CD4-positive, alpha-beta T cell (primary cell): ENCODE data around the gene CTCFL. TPM values are rescaled to one million over a fixed set of nuclear protein-coding genes. Genes with fewer than 3 reads are reported as not detected.

Source experiments
- ATAC-seq: fragments of 200-7000 bp; cut with Tn5 transposase; one replicate; pipeline ENCODE4 v1.10.0; 2022; ENCODE audit warnings: mild to moderate bottlenecking; ENCODE audit not compliant: poor library complexity
- CTCF ChIA-PET: fragments of 350-600 bp; sonication (Branson Sonifier 250); formaldehyde crosslinking; loops from one replicate; lab custom pipeline; 2021; ENCODE audit warnings: antibody characterized with exemption, inconsistent platforms; lab: Charles Lee
- POLR2A ChIA-PET: fragments of 350-600 bp; sonication (Branson Sonifier 250); formaldehyde crosslinking; loops from one replicate; lab custom pipeline; 2021; ENCODE audit warnings: antibody characterized with exemption, inconsistent platforms; lab: Charles Lee
- DNase-seq, 14 experiments: peaks; one replicate each; pipeline ENCODE4 v3.0.0-alpha.2; 2013 to 2020; ENCODE audit warnings: mixed read lengths in 2 of 14
- H3K27ac ChIP-seq, 2 donors: one replicate each; pipeline versions ENCODE4 v1.5.1 to v1.7.0; 2013; ENCODE audit warnings: low read length in 2 of 2, low read depth in 1 of 2, mild to moderate bottlenecking in 1 of 2
- H3K27me3 ChIP-seq, 2 experiments: 1 replicate in 1 of 2; 2 replicates in 1 of 2; pipeline versions ENCODE4 v1.6.1 to v1.7.0; 2013; ENCODE audit warnings: low read length in 2 of 2, control low read depth in 1 of 2, mild to moderate bottlenecking in 1 of 2, moderate library complexity in 1 of 2; ENCODE audit not compliant: insufficient read depth in 2 of 2, control insufficient read depth in 1 of 2
- H3K36me3 ChIP-seq: one replicate; pipeline ENCODE4 v1.6.1; 2013; ENCODE audit warnings: low read length, control low read depth; ENCODE audit not compliant: insufficient read depth
- H3K4me1 ChIP-seq: one replicate; pipeline ENCODE4 v1.6.1; 2013; ENCODE audit warnings: low read length, control low read depth; ENCODE audit not compliant: insufficient read depth
- H3K4me3 ChIP-seq: one replicate; pipeline ENCODE4 v1.5.1; 2013; ENCODE audit warnings: mild to moderate bottlenecking, low read length, moderate library complexity
- H3K9me3 ChIP-seq, 2 experiments: 1 replicate in 1 of 2; 2 replicates in 1 of 2; pipeline versions ENCODE4 v1.6.1 to v1.7.0; 2013; ENCODE audit warnings: low read length in 2 of 2, mild to moderate bottlenecking in 2 of 2, control low read depth in 1 of 2, moderate library complexity in 1 of 2; ENCODE audit not compliant: control insufficient read depth in 1 of 2, insufficient read depth in 1 of 2
- H3K27ac Mint-ChIP-seq: one replicate; pipeline ENCODE4 v1.8.0; 2020; ENCODE audit warnings: mixed read lengths
- H3K27me3 Mint-ChIP-seq: one replicate; pipeline ENCODE4 v1.8.0; 2021; ENCODE audit warnings: mixed read lengths
- H3K36me3 Mint-ChIP-seq: one replicate; pipeline ENCODE4 v1.8.0; 2021; ENCODE audit warnings: low read depth, mixed read lengths
- H3K4me1 Mint-ChIP-seq: one replicate; pipeline ENCODE4 v1.8.0; 2021; ENCODE audit warnings: low read depth, mixed read lengths
- H3K4me3 Mint-ChIP-seq: one replicate; pipeline ENCODE4 v1.8.0; 2020; ENCODE audit warnings: mild to moderate bottlenecking, mixed read lengths
- H3K9me3 Mint-ChIP-seq: one replicate; pipeline ENCODE4 v1.8.0; 2020; ENCODE audit warnings: mixed read lengths
- CTCF ChIP-seq: fragments of 200-600 bp; IDR thresholded peaks from one replicate; pipeline ENCODE4 v1.8.0; 2022; ENCODE audit warnings: antibody characterized with exemption, mild to moderate bottlenecking
- intact Hi-C, 2 experiments: fragments of 100-400 bp; cut with DNase I in 1 of 2; cut with micrococcal nuclease in 1 of 2; formaldehyde crosslinking; loops; one replicate each; pipeline versions ENCODE4 v1.15.1 to v1.9.0; 2023 to 2025; cut with DNase I, micrococcal nuclease
- total RNA-seq, 174 experiments: library from RNA in 2 of 174; stranded (reverse) in 2 of 174; gene quantifications; one replicate each; pipeline ENCODE4 v1.2.3 and lab custom pipeline; 2021 to 2026

Gene CTCFL
- total RNA-seq, 2 experiments from 2014 or later = not detected

GRCh38 chr20:57450419-57450818 lies 74.5 kb downstream of the CTCFL start:
- peak in 6 of 14 experiments; percentile 10 to 58 (median 44) for DNase-seq
- Mint-ChIP-seq H3K27me3 (no peaks in the 10 kb centered on the region), H3K9me3 (no peaks in the 10 kb centered on the region), H3K36me3 (no peaks in the 10 kb centered on the region), H3K27ac (peak overlapping the region; percentile 83), H3K4me1 (peaks cover 42% of the 10 kb centered on the region), H3K4me3 (peak overlapping the region; percentile 62)
- no peak for TF ChIP-seq CTCF
- ChIA-PET POLR2A (interaction anchor here (0.7 to 2.1 kb wide), 6 partner anchors 15 to 60 kb away, joined by 3 to 14 read pairs (median 4); partner anchors contain the start of gene RBM38), CTCF (no interaction called here)
- Histone ChIP-seq H3K9me3 (no peaks in the 10 kb centered on the region), H3K27ac (no peak overlapping the region), H3K36me3 (no peaks in the 10 kb centered on the region), H3K4me1 (peaks cover 38% of the 10 kb centered on the region), H3K27me3 (no peaks in the 10 kb centered on the region), H3K4me3 (no peak overlapping the region)
- ATAC-seq = peak; percentile 67
- intact Hi-C loops = no loop called here

GRCh38 chr20:57449398-57450354 lies 75.3 kb downstream of the CTCFL start:
- Histone ChIP-seq H3K36me3 (no peaks in the 10 kb centered on the region), H3K4me1 (peaks cover 38% of the 10 kb centered on the region), H3K27ac (no peak overlapping the region), H3K9me3 (no peaks in the 10 kb centered on the region), H3K4me3 (no peak overlapping the region), H3K27me3 (no peaks in the 10 kb centered on the region)
- no peak for TF ChIP-seq CTCF
- CTCF ChIA-PET = no interaction called here
- H3K27ac Mint-ChIP-seq = peak overlapping the region; percentile 83
- no peaks in the 10 kb centered on the region for H3K9me3 Mint-ChIP-seq
- DNase-seq (no peak), ATAC-seq (no peak)
- peaks cover 42% of the 10 kb centered on the region for H3K4me1 Mint-ChIP-seq
- POLR2A ChIA-PET = interaction anchor here (0.7 to 2.1 kb wide), 6 partner anchors 14 to 59 kb away, joined by 3 to 14 read pairs (median 4); partner anchors contain the start of gene RBM38
- H3K4me3 Mint-ChIP-seq = no peak overlapping the region
- intact Hi-C loops = no loop called here
- no peaks in the 10 kb centered on the region for H3K36me3 Mint-ChIP-seq
- H3K27me3 Mint-ChIP-seq = no peaks in the 10 kb centered on the region

- no peak for ATAC-seq
- Mint-ChIP-seq H3K27me3 (no peaks in the 10 kb centered on the region), H3K4me1 (peaks cover 42% of the 10 kb centered on the region), H3K9me3 (no peaks in the 10 kb centered on the region), H3K27ac (no peak overlapping the region), H3K36me3 (no peaks in the 10 kb centered on the region), H3K4me3 (no peak overlapping the region)
- ChIA-PET CTCF (no interaction called here), POLR2A (interaction anchor here (1.6 kb wide), 1 partner anchor 51 kb away, joined by 3 read pairs; no protein-coding TSS in a partner anchor)
- no peak for TF ChIP-seq CTCF
- intact Hi-C loops = no loop called here
- DNase-seq = no peak
- no peak overlapping the region for H3K4me3 ChIP-seq
- H3K27ac ChIP-seq = no peak overlapping the region
- peaks cover 38% of the 10 kb centered on the region for H3K4me1 ChIP-seq
- H3K9me3 ChIP-seq = no peaks in the 10 kb centered on the region
- H3K36me3 ChIP-seq = no peaks in the 10 kb centered on the region
- H3K27me3 ChIP-seq = no peaks in the 10 kb centered on the region
Observed at GRCh38 chr20:57448764-57449354, 76.1 kb downstream of the CTCFL start.

Other genes with a start within 250 kb of the CTCFL start
- gene SPO11, start 195.3 kb downstream of the CTCFL start, total RNA-seq = not detected
- 10 to 100 TPM; 58.8 to 60.7 TPM for gene RAE1, start 173.9 kb downstream of the CTCFL start, total RNA-seq
- gene RBM38, start 133.7 kb downstream of the CTCFL start, total RNA-seq = 100 to 1,000 TPM; 604 to 645 TPM
- not detected for gene PCK1, start 36.0 kb upstream of the CTCFL start, total RNA-seq
- gene ZBP1, start 95.3 kb upstream of the CTCFL start, total RNA-seq = 10 to 100 TPM; 39.0 to 40.1 TPM
- gene PMEPA1, start 184.9 kb upstream of the CTCFL start, total RNA-seq = 10 to 100 TPM; 15.7 to 18.0 TPM